ENCODE data around the gene ABCF2.

The ABCF2 gene

GRCh38 chr7:151175047-151175792 is 51.8 kb downstream of the ABCF2 start:
- Histone ChIP-seq H3K36me3 (replicated peaks) (no peaks in the 10 kb centered on the region), H3K27me3 (replicated peaks) (peaks cover 37% of the 10 kb centered on the region), H3K4me3 (ENCODE audit: low read depth, low read length) (no peak overlapping the region), H3K27ac (no peak overlapping the region)
- in situ Hi-C loops (cut with HindIII; ENCODE audit: low pct_ligation_motif_present, low sequenced_read_pairs): no loop called here
- TF ChIP-seq CTCF (IDR thresholded peaks at IDR 0.05; ENCODE audit: low read depth, low read length, missing control alignments): no peak
- no peak for DNase-seq

GRCh38 chr7:151174246-151175046 is 52.6 kb downstream of the ABCF2 start:
- H3K27ac ChIP-seq: no peak overlapping the region
- peaks cover 36% of the 10 kb centered on the region for H3K27me3 ChIP-seq (replicated peaks)
- in situ Hi-C loops (cut with HindIII; ENCODE audit: low pct_ligation_motif_present, low sequenced_read_pairs): no loop called here
- H3K36me3 ChIP-seq (replicated peaks): no peaks in the 10 kb centered on the region
- no peak for TF ChIP-seq CTCF (IDR thresholded peaks at IDR 0.05; ENCODE audit: low read depth, low read length, missing control alignments)
- no peak overlapping the region for H3K4me3 ChIP-seq (ENCODE audit: low read depth, low read length)
- DNase-seq: peak; percentile 8

GRCh38 chr7:151173386-151174245 is 53.4 kb downstream of the ABCF2 start:
- H3K4me3 ChIP-seq (ENCODE audit: low read depth, low read length): no peak overlapping the region
- in situ Hi-C loops (cut with HindIII; ENCODE audit: low pct_ligation_motif_present, low sequenced_read_pairs): no loop called here
- DNase-seq: no peak
- H3K27ac ChIP-seq: no peak overlapping the region
- H3K36me3 ChIP-seq (replicated peaks): no peaks in the 10 kb centered on the region
- H3K27me3 ChIP-seq (replicated peaks): peaks cover 38% of the 10 kb centered on the region
- TF ChIP-seq CTCF (IDR thresholded peaks at IDR 0.05; ENCODE audit: low read depth, low read length, missing control alignments): no peak

- peaks cover 41% of the 10 kb centered on the region for H3K27me3 ChIP-seq (replicated peaks)
- H3K4me3 ChIP-seq (ENCODE audit: low read depth, low read length): no peak overlapping the region
- no peaks in the 10 kb centered on the region for H3K36me3 ChIP-seq (replicated peaks)
- no peak overlapping the region for H3K27ac ChIP-seq
- peak; percentile 100 for TF ChIP-seq CTCF (IDR thresholded peaks at IDR 0.05; ENCODE audit: low read depth, low read length, missing control alignments)
- in situ Hi-C loops (cut with HindIII; ENCODE audit: low pct_ligation_motif_present, low sequenced_read_pairs): no loop called here
- DNase-seq: peak; percentile 37
These were observed 54.5 kb downstream of the ABCF2 start for GRCh38 chr7:151172273-151173141.

GRCh38 chr7:151168787-151169162 is 58.2 kb downstream of the ABCF2 start:
- no peak for DNase-seq
- no peak overlapping the region for H3K27ac ChIP-seq
- H3K36me3 ChIP-seq (replicated peaks): no peaks in the 10 kb centered on the region
- in situ Hi-C loops (cut with HindIII; ENCODE audit: low pct_ligation_motif_present, low sequenced_read_pairs): no loop called here
- no peak overlapping the region for H3K4me3 ChIP-seq (ENCODE audit: low read depth, low read length)
- peaks cover 59% of the 10 kb centered on the region for H3K27me3 ChIP-seq (replicated peaks)
- TF ChIP-seq CTCF (IDR thresholded peaks at IDR 0.05; ENCODE audit: low read depth, low read length, missing control alignments): no peak

All from brain microvascular endothelial cell (primary cell).